Measurements from ENCODE around the gene GORASP2.
A peak's percentile ranks its signal among the peaks of the same experiment; 100 is the strongest.
"Not testable (repeated sequence)": the region's sequence is repeated elsewhere in the genome, so short reads cannot be mapped to it uniquely, and the experiment has no call there.

Gene GORASP2

DNA sequence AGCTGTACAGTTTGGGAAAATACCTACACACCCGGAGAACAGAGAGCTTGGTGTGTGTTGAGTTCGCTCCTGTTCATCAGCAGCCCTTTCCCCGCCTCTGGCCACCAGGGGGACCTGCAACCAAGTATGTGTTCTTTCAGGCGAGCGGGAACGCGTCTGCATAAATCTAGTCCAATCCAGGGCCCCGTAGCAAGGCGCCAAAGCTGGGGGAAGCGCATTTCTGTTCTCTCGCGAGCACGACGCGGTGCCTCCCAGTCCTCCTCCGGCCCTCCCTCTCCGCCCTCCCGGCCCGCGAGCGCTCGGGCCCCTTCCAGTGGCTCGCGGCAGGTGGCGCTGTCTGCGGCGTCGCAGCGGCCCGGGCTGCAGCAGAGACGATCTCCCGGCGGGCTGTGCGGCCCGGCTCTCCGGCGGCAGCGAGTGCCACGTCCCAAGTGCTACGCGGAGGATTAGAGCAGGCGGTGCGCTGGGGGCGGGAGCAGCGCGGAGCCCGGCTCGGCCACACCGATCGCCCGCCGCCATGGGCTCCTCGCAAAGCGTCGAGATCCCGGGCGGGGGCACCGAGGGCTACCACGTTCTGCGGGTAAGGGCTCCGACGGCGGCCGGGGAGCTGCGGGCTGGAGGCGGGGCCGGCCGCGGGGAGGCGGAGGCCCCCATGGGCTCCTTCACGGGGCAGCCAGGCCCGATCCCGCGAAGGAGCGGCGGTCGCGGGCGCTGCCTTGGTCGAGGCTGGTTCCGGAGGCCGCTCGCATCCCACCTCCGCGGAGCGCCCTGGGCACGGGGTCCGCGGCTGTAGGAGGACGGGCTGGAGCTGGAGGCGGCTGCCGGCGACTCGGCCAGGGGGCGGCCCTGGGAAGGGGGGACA lies at the start of gene GORASP2:
TSS of gene GORASP2 (plus strand) at position 430 of the 862 bp plus-strand sequence. CDS start at position 518, 88 bp downstream.
- peak; percentile 99 for DNase-seq (ENCODE audit: low read depth in 2 of 2)

GRCh38 chr2:170881840-170882239 lies 47.2 kb upstream of the GORASP2 start:
- DNase-seq (ENCODE audit: low read depth in 2 of 2): no peak

DNA sequence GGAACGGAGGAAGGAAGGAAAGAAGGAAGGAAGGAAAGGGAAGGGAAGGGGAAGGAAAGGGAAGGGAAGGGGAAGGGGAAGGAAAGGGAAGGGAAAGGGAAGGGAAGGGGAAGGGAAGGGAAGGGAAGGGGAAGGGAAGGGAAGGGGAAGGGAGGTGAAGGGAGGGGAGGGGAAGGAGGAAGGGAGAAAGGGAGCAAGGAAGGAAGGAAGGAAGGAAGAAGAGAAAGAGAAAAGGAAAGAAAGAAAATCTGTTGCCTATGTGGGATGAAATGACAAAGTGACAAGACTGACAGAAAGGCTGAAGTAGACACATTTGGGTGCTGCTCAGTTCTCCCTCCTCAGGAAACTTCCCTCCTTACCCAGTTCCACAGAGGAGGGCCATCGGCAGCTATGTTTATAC lies 46.3 kb upstream of the GORASP2 start:
- DNase-seq (ENCODE audit: low read depth in 2 of 2): no peak

DNA sequence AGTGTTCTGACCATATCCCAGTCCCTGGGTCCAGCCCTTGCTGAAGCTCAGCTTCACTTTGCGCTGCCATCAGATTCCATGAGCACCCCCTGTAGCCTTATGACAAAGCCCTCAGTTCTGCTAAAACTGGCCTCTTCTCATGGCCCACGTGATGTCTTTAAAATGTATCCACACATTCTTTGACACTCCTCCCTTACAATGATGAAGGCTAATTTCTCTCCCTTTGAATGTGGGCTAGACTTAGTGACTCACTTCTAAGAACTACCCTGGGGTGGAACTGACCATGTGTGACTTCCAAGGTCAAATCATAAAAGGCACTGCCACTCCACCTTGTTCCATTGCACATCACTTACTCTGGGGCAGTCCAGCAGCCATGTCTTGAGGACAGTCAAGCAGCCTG lies 45.4 kb upstream of the GORASP2 start:
- no peak for DNase-seq (ENCODE audit: low read depth in 2 of 2)

DNA sequence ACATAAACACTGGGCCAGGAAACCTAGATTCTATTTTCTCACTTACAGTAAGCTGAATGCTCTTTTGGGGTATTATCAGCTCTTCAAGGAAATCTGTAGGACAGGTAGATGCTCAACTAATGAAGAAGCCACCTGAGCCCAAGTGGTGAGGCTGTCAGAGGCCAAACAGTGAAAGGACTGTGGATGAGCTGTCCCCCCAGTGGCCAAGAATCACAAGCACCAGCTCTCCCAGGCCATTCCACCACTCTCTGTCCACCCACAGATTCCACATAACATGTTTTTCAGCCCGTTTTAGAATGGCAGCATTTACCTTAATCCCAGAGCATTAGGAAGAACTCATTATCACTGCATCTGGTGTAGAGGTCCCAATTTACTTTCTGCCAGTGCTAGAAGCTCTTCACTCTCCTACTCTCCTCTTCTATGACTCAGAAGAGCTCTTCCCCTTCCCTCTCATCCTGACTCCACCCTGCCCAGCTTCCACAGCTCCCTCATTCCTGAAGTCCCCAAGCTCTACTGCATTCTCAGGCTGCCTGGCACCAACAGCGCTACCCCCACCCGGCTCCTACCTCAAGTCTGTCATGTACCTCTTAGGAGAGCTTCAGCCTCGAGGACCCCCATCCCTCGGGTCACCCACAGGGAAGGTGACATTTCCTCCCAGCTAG lies 43.8 kb upstream of the GORASP2 start:
- no peak for DNase-seq (ENCODE audit: low read depth in 2 of 2)

DNA sequence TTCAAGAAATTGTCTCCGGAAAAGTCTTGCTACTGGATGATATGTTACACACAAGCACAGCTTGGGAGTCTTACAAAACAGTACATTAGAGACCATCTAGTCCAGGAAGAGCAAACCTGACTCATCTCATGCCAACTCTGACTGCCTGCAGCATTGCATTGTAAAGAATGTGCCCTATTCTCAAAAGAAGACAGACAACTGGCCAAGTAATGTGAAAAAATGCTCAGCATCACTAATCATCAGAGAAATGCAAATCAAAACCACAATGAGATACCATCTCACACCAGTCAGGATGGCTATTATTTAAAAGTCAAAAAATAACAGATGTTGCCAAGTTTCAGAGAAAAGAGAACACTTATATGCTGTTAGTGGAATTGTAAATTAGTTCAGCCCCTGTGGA lies 42.7 kb upstream of the GORASP2 start:
- DNase-seq (ENCODE audit: low read depth in 2 of 2): peak; percentile 61 to 69

GRCh38 chr2:170887496-170887895 lies 41.6 kb upstream of the GORASP2 start:
- DNase-seq (ENCODE audit: low read depth in 2 of 2): no peak

GRCh38 chr2:170887896-170888295 lies 41.2 kb upstream of the GORASP2 start:
- no peak for DNase-seq (ENCODE audit: low read depth in 2 of 2)

DNA sequence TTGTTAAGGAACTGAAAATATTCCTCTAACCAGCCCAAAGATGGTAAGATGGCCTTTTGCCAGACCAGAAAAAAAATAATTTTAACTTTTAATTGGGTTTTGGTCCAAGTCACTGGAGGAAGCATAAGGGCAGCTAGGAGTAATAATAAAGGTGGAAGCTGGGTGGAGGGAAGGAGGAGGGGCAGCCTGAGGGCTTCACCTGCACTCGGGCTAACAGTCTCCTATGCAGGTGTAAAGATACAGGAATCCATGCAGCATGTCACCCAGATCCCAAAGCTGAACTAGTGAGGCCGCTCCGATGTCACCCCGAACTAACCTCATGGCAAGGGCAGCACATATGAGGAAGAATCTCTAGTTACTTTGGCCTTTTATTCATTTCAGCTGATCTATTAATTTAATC lies 37.2 kb upstream of the GORASP2 start:
- DNase-seq (ENCODE audit: low read depth in 2 of 2): no peak

- no peak for DNase-seq (ENCODE audit: low read depth in 2 of 2)
Observed at GRCh38 chr2:170892391-170892951, 36.6 kb upstream of the GORASP2 start.

DNA sequence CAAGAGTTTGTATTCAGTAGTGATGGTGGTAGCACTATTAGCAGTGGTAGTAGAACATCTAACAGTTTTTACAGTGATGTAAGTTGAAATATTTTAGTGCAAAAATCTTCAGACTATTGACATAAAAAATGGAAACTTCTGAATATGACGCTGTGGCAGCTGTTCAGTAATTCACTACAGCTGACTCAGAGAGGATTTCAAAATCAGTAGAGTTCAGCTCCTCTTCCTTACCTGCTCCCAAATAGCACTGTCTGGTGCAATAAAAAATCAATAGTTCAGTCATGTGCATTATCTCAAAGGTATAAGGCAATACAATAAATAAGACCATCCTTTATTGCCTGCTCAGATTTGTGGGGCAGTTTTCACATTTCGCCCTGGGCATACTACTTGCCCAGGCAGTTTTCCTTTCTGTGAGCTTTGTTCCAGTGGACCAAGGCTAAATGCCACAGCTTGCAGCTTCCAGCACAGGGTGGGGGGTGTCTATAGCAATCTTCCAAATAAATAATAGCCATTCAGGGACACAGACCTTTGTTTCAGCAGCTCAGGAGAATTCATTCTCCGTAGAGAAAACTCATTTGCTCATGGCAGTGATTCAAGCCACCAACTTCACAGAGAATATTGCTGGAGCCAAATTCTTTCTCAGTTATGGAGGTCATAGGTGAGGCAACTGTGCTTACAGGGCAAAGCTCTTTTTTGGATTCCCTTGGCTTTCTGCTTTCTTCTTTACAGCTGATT lies 33.9 kb upstream of the GORASP2 start:
- DNase-seq (ENCODE audit: low read depth in 2 of 2): no peak

GRCh38 chr2:170896622-170897021 lies 32.4 kb upstream of the GORASP2 start:
- no peak for DNase-seq (ENCODE audit: low read depth in 2 of 2)

DNA sequence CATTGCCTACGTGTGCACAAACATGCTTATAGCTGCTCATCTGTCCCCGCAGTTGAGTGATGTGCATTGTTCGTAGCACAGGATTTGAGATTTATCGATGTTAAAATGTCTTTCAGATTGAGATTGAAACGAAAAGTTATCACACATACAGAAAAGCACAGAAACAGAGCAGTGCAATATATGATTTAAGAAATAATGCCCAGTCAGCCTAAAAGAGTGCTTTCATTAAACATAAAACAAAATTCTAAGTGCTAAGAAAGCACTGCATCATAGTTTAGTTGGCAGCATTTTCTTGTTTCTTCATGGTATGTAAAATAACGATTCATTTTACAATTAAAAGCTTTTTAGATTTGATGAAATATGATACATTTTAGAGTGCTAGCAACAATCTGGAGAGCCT lies 31.9 kb upstream of the GORASP2 start:
- no peak for DNase-seq (ENCODE audit: low read depth in 2 of 2)

GRCh38 chr2:170905864-170906263 lies 23.2 kb upstream of the GORASP2 start:
- DNase-seq (ENCODE audit: low read depth in 2 of 2): no peak

GRCh38 chr2:170911314-170911889 lies 17.7 kb upstream of the GORASP2 start:
- no peak for DNase-seq (ENCODE audit: low read depth in 2 of 2)

DNA sequence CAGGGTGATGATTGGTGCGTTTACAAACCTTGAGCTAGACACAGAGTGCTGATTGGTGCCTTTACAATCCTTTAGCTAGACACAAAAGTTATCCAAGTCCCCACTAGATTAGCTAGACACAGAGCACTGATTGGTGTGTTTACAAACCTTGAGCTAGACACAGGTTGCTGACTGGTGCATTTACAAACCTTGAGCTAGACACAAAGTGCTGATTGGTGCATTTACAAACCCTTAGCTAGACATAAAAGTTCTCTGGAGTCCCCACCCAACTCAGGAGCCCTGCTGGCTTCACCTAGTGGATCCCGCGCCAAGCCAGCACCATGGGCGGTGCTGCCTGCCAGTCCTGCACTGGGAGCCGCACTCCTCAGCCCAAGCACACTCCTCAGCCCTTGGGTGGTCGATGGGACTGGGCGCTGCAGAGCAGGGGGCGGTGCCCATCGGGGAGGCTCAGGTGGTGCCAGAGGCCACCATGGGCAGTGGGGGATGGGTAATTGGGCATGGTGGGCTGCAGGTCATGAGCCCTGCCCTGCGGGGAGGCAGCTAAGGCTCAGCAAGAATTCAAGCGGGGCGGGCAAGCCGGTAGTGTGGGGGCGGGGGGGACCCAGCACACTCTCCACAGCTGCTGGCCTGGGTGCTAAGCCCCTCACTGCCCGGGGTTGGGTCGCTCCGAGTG lies 13.9 kb upstream of the GORASP2 start:
- DNase-seq (ENCODE audit: low read depth in 2 of 2): not testable (repeated sequence)

GRCh38 chr2:170917219-170917913 lies 11.7 kb upstream of the GORASP2 start:
- no peak for DNase-seq (ENCODE audit: low read depth in 2 of 2)

DNA sequence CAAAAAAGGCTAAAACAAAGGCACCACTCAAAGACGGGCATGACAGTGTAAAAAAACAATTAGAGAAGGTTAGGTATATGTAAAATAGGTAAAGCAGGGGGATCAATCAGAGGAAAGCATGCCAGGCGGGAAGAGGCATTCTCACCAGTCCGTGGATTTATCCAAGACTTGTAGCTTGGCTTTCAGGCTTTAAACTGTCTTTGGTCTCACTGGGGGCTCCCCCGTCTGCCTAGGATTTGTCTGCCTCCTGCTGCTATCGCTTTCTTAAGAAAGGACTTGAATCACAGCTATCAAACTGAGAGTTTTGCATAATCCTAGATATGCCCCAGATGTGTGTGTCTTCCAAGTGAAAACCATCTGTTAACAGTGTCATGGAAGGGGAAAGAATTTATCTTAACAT lies 11.1 kb upstream of the GORASP2 start:
- no peak for DNase-seq (ENCODE audit: low read depth in 2 of 2)

DNA sequence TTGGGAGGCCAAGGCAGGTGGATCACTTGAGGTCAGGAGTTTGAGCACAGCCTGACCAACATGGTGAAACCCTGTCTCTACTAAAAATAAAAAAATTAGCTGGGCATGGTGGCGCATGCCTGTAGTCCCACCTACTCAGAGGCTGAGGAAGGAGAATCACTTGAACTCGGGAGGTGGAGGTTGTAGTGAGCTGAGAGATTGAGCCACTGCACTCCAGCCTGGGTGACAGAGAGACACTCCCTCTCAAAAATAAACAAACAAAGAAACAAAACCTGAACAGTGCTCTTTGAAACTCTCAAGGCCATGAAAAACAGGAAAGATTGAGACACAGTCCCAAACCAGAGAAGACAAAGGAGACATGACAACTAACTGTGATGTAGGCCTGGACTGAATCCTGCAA lies 7.2 kb upstream of the GORASP2 start:
- DNase-seq (ENCODE audit: low read depth in 2 of 2): not testable (repeated sequence)

GRCh38 chr2:170922634-170923494 lies 6.2 kb upstream of the GORASP2 start:
- DNase-seq (ENCODE audit: low read depth in 2 of 2): no peak

Measured in fibroblast of skin of left quadriceps (primary cell).